HG03045 (cell line): ENCODE data around the gene PASK.

ENCODE experiments used
- ATAC-seq: cut with Tn5 transposase; IDR thresholded peaks from one replicate; pipeline ENCODE4 v1.9.1; 2021; ENCODE audit warnings: mild to moderate bottlenecking, moderate library complexity; ENCODE audit not compliant: unreplicated experiment

The PASK gene

GRCh38 chr2:241068942-241069810 lies 80.1 kb downstream of the PASK start:
- ATAC-seq: no peak

- no peak for ATAC-seq
Observed at GRCh38 chr2:241068136-241068941, 80.9 kb downstream of the PASK start.

GRCh38 chr2:241067501-241068135 lies 81.7 kb downstream of the PASK start:
- no peak for ATAC-seq

GRCh38 chr2:241066893-241067341 lies 82.4 kb downstream of the PASK start:
- no peak for ATAC-seq

- ATAC-seq: no peak
Observed at GRCh38 chr2:241066171-241066892, 82.9 kb downstream of the PASK start.

GRCh38 chr2:241065355-241065803 lies 83.9 kb downstream of the PASK start:
- no peak for ATAC-seq

- no peak for ATAC-seq
Observed at GRCh38 chr2:241064802-241065354, 84.4 kb downstream of the PASK start.

GRCh38 chr2:241064008-241064801 lies 85.1 kb downstream of the PASK start:
- no peak for ATAC-seq

GRCh38 chr2:241063587-241063986 lies 85.7 kb downstream of the PASK start:
- ATAC-seq: no peak

- no peak for ATAC-seq
Observed at GRCh38 chr2:241063093-241063551, 86.2 kb downstream of the PASK start.

GRCh38 chr2:241062389-241063092 lies 86.7 kb downstream of the PASK start:
- ATAC-seq: no peak

GRCh38 chr2:241061275-241061674 lies 88.0 kb downstream of the PASK start:
- ATAC-seq: no peak
